ENCODE data around the gene ARID1A.

GRCh38 chr1:26792924-26793323 lies 97.1 kb downstream of the ARID1A start:
- TF ChIP-seq EZH2phosphoT487 (IDR thresholded peaks at IDR 0.05; ENCODE audit: borderline replicate concordance, low read depth, low read length) (no peak), CTCF (conservative IDR thresholded peaks at IDR 0.05; ENCODE audit: low read length) (no peak)

All from OCI-LY7 (cell line).